Body of pancreas (tissue), 4 donors: ENCODE measurements around the gene CENPL.

Experiments
- CTCF ChIP-seq, 7 experiments: fragments of 450-650 bp in 4 of 7; fragments of 200-600 bp in 3 of 7; sonication (generic) in 3 of 7; IDR thresholded peaks; one replicate each; pipeline ENCODE4 v1.5.1; 2016 to 2019; ENCODE audit warnings: antibody characterized with exemption in 7 of 7
- POLR2A ChIP-seq, 3 donors: fragments of 450-650 bp; IDR thresholded peaks; one replicate each; pipeline ENCODE4 v1.6.1; 2016; ENCODE audit warnings: antibody characterized with exemption in 3 of 3, mild to moderate bottlenecking in 2 of 3

- TF ChIP-seq CTCF (IDR thresholded peaks at IDR 0.05) (no peak), POLR2A (IDR thresholded peaks at IDR 0.05) (no peak)
Observed at GRCh38 chr1:173768827-173769226, 55.9 kb downstream of the CENPL start.
